H1 (cell line): ENCODE measurements around the gene NADK2. TPM values are rescaled to one million over a fixed set of nuclear protein-coding genes. Genes with fewer than 3 reads are reported as not detected.
A peak's percentile ranks its signal among the peaks of the same experiment; 100 is the strongest.

Experiments
- CTCF ChIA-PET: fragments of 300-600 bp; sonication (Branson Sonifier 250); formaldehyde crosslinking; loops from one replicate; lab custom pipeline; 2021; ENCODE audit not compliant: partially characterized antibody; lab: Charles Lee
- POLR2A ChIA-PET: fragments of 300-600 bp; sonication (Branson Sonifier 250); formaldehyde crosslinking; loops from one replicate; lab custom pipeline; 2021; ENCODE audit warnings: inconsistent platforms; ENCODE audit not compliant: partially characterized antibody; lab: Charles Lee
- DNase-seq, 2 experiments: peaks; one replicate each; pipeline versions ENCODE4 v3.0.0 to v3.0.0-alpha.2; 2010 to 2022; ENCODE audit warnings: low spot score in 2 of 2, low read depth in 1 of 2, mixed read lengths in 1 of 2
- FAIRE-seq: peaks from 2 replicates; lab custom pipeline; 2011; peaks lifted over from hg19 to GRCh38; lab: Jason Lieb, UNC
- H2AFZ ChIP-seq: 2 replicates; pipeline ENCODE4 v1.8.1; 2012; ENCODE audit warnings: low read length, inconsistent platforms
- H2AK5ac ChIP-seq: 2 replicates; pipeline ENCODE4 v1.6.1; 2013; ENCODE audit warnings: low read depth, low read length
- H2BK120ac ChIP-seq: replicated peaks from 2 replicates; pipeline ENCODE3; 2013; ENCODE audit warnings: low read depth, low read length, inconsistent platforms
- H2BK12ac ChIP-seq: 2 replicates; pipeline ENCODE4 v1.6.1; 2013; ENCODE audit warnings: low read depth, low read length
- H2BK15ac ChIP-seq: 2 replicates; pipeline ENCODE4 v1.6.1; 2013; ENCODE audit warnings: low read length
- H2BK20ac ChIP-seq: 2 replicates; pipeline ENCODE4 v1.6.1; 2013; ENCODE audit warnings: low read length
- H2BK5ac ChIP-seq: 2 replicates; pipeline ENCODE4 v1.6.1; 2013; ENCODE audit warnings: low read depth, low read length
- H3K14ac ChIP-seq: 2 replicates; pipeline ENCODE4 v1.6.1; 2013; ENCODE audit warnings: inconsistent platforms; ENCODE audit not compliant: insufficient read length
- H3K18ac ChIP-seq: 2 replicates; pipeline ENCODE4 v1.6.1; 2013; ENCODE audit warnings: low read length; ENCODE audit errors: extremely low read depth
- H3K23ac ChIP-seq: 2 replicates; pipeline ENCODE4 v1.6.1; 2013; ENCODE audit warnings: inconsistent platforms; ENCODE audit not compliant: insufficient read length
- H3K23me2 ChIP-seq: 2 replicates; pipeline ENCODE4 v1.6.1; 2013; ENCODE audit warnings: low read depth, low read length
- H3K27ac ChIP-seq: 2 replicates; pipeline ENCODE4 v1.6.1; 2011; ENCODE audit warnings: low read depth, low read length, inconsistent platforms
- H3K27me3 ChIP-seq, 4 experiments: replicated peaks in 1 of 4; 1 replicate in 1 of 4; 2 replicates in 3 of 4; pipeline versions ENCODE4 v1.6.1 to v1.8.1; 2011 to 2013; ENCODE audit warnings: low read length in 3 of 4, mild to moderate bottlenecking in 3 of 4, inconsistent platforms in 2 of 4, mixed read lengths in 2 of 4, moderate library complexity in 1 of 4; ENCODE audit not compliant: control insufficient read depth in 3 of 4, insufficient read depth in 3 of 4; ENCODE audit errors: extremely low read depth in 1 of 4
- H3K36me3 ChIP-seq, 4 experiments: 2 replicates each; pipeline versions ENCODE4 v1.6.1 to v1.8.1; 2011 to 2013; ENCODE audit warnings: mild to moderate bottlenecking in 4 of 4, low read length in 3 of 4, moderate library complexity in 2 of 4, control low read depth in 1 of 4, inconsistent platforms in 1 of 4; ENCODE audit not compliant: insufficient read depth in 4 of 4, control insufficient read depth in 2 of 4
- H3K4ac ChIP-seq: replicated peaks from 2 replicates; pipeline ENCODE3; 2013; ENCODE audit warnings: low read length, low read depth, mixed read lengths, inconsistent platforms; ENCODE audit not compliant: insufficient read length
- H3K4me1 ChIP-seq, 4 experiments: replicated peaks in 1 of 4; 1 replicate in 1 of 4; 2 replicates in 3 of 4; pipeline versions ENCODE4 v1.6.1 to v1.8.1; 2011 to 2013; ENCODE audit warnings: low read length in 3 of 4, inconsistent platforms in 2 of 4, mixed read lengths in 1 of 4; ENCODE audit not compliant: insufficient read depth in 4 of 4, control insufficient read depth in 3 of 4
- H3K4me2 ChIP-seq, 2 experiments: 2 replicates each; pipeline versions ENCODE4 v1.6.1 to v1.8.1; 2011 to 2013; ENCODE audit warnings: low read depth in 2 of 2, low read length in 2 of 2, control low read depth in 1 of 2, inconsistent platforms in 1 of 2, mild to moderate bottlenecking in 1 of 2; ENCODE audit not compliant: insufficient read depth in 1 of 2
- H3K4me3 ChIP-seq, 4 experiments: fragments of 200-600, 300-600 bp in 1 of 4; sonication (generic), shearing (Covaris generic), sonication (Bioruptor Twin) in 1 of 4; 2 replicates each; pipeline versions ENCODE4 v1.5.1 to v1.8.1; 2011 to 2016; ENCODE audit warnings: low read length in 4 of 4, low read depth in 3 of 4, control low read depth in 2 of 4, inconsistent platforms in 2 of 4, mild to moderate bottlenecking in 2 of 4, mixed read lengths in 1 of 4, moderate library complexity in 1 of 4; ENCODE audit not compliant: insufficient read depth in 2 of 4; ENCODE audit errors: extremely low read depth in 1 of 4
- H3K56ac ChIP-seq: replicated peaks from 2 replicates; pipeline ENCODE3; 2013; ENCODE audit warnings: low read depth, mild to moderate bottlenecking, mixed read lengths, low read length, inconsistent platforms; ENCODE audit not compliant: insufficient read length
- H3K79me1 ChIP-seq: 2 replicates; pipeline ENCODE4 v1.6.1; 2013; ENCODE audit warnings: low read depth, low read length, control low read depth
- H3K79me2 ChIP-seq, 2 experiments: 2 replicates each; pipeline versions ENCODE4 v1.6.1 to v1.8.1; 2012 to 2013; ENCODE audit warnings: low read length in 2 of 2, mild to moderate bottlenecking in 2 of 2, inconsistent platforms in 1 of 2; ENCODE audit not compliant: insufficient read depth in 2 of 2, control insufficient read depth in 1 of 2
- H3K9ac ChIP-seq, 4 experiments: replicated peaks in 1 of 4; 1 replicate in 1 of 4; 2 replicates in 3 of 4; pipeline versions ENCODE4 v1.6.1 to v1.8.1; 2011 to 2013; ENCODE audit warnings: low read depth in 3 of 4, low read length in 3 of 4, control low read depth in 2 of 4, mild to moderate bottlenecking in 2 of 4, moderate library complexity in 2 of 4, inconsistent platforms in 1 of 4; ENCODE audit errors: extremely low read depth in 1 of 4
- H3K9me3 ChIP-seq, 2 experiments: 2 replicates each; pipeline versions ENCODE4 v1.6.1 to v1.8.1; 2012 to 2013; ENCODE audit warnings: mild to moderate bottlenecking in 2 of 2, moderate library complexity in 2 of 2, control low read depth in 1 of 2, inconsistent platforms in 1 of 2, low read depth in 1 of 2, low read length in 1 of 2, mixed read lengths in 1 of 2; ENCODE audit not compliant: insufficient read depth in 2 of 2
- H4K20me1 ChIP-seq, 2 experiments: replicated peaks in 1 of 2; 2 replicates each; pipeline versions ENCODE3 to v1.8.1; 2011 to 2013; ENCODE audit warnings: inconsistent platforms in 2 of 2, low read length in 2 of 2, mild to moderate bottlenecking in 1 of 2; ENCODE audit not compliant: insufficient read depth in 2 of 2, control insufficient read depth in 1 of 2
- H4K5ac ChIP-seq: 2 replicates; pipeline ENCODE4 v1.6.1; 2013; ENCODE audit warnings: low read length, low read depth, mixed read lengths, inconsistent platforms; ENCODE audit not compliant: insufficient read length
- H4K8ac ChIP-seq: 2 replicates; pipeline ENCODE4 v1.8.0; 2013; ENCODE audit warnings: mild to moderate bottlenecking, moderate library complexity, low read length, inconsistent platforms; ENCODE audit not compliant: insufficient read depth; ENCODE audit errors: extremely low read depth
- H4K91ac ChIP-seq: replicated peaks from 2 replicates; pipeline ENCODE3; 2013; ENCODE audit warnings: low read length, mixed read lengths, inconsistent platforms; ENCODE audit not compliant: insufficient read length
- BACH1 ChIP-seq: IDR thresholded peaks from 2 replicates; pipeline ENCODE4 v1.6.1; 2012; ENCODE audit warnings: low read length, improper control_type of control experiment
- BRCA1 ChIP-seq: IDR thresholded peaks from 2 replicates; pipeline ENCODE4 v1.6.1; 2012; ENCODE audit warnings: low read depth, low read length, improper control_type of control experiment
- CREB1 ChIP-seq: IDR thresholded peaks from 2 replicates; pipeline ENCODE4 v1.6.1; 2012; ENCODE audit warnings: inconsistent platforms
- CTCF ChIP-seq, 3 experiments: IDR thresholded peaks; 1 replicate in 2 of 3; 2 replicates in 1 of 3; pipeline versions ENCODE4 v1.5.1 to v1.6.1; 2011; ENCODE audit warnings: low read length in 3 of 3, mild to moderate bottlenecking in 3 of 3, inconsistent platforms in 2 of 3, low read depth in 1 of 3, moderate library complexity in 1 of 3; ENCODE audit not compliant: insufficient read depth in 1 of 3; ENCODE audit errors: control extremely low read depth in 1 of 3
- POU5F1 ChIP-seq: IDR thresholded peaks from 2 replicates; pipeline ENCODE4 v1.6.1; 2011; ENCODE audit warnings: low read depth, mild to moderate bottlenecking, low read length, moderate library complexity
- RBBP5 ChIP-seq: IDR thresholded peaks from 2 replicates; pipeline ENCODE4 v1.7.1; 2012; ENCODE audit warnings: low read depth, mild to moderate bottlenecking, inconsistent platforms, low read length, moderate library complexity, borderline replicate concordance
- RXRA ChIP-seq: IDR thresholded peaks from 2 replicates; pipeline ENCODE4 v1.6.1; 2011; ENCODE audit warnings: low read depth, mild to moderate bottlenecking, low read length, moderate library complexity; ENCODE audit not compliant: insufficient read depth
- SIN3A ChIP-seq, 2 experiments: IDR thresholded peaks in 1 of 2; conservative IDR thresholded peaks in 1 of 2; 2 replicates each; pipeline ENCODE4 v1.6.1; 2011 to 2012; ENCODE audit warnings: low read length in 2 of 2, improper control_type of control experiment in 1 of 2, low read depth in 1 of 2, mild to moderate bottlenecking in 1 of 2
- SIRT6 ChIP-seq: IDR thresholded peaks from one replicate; pipeline ENCODE4 v1.7.1; 2012; ENCODE audit warnings: low read length, inconsistent platforms
- SIX5 ChIP-seq: IDR thresholded peaks from 2 replicates; pipeline ENCODE4 v1.6.1; 2011; ENCODE audit warnings: mild to moderate bottlenecking, low read depth, low read length
- SP2 ChIP-seq: IDR thresholded peaks from 2 replicates; pipeline ENCODE4 v1.6.1; 2012; ENCODE audit warnings: mild to moderate bottlenecking, low read length, inconsistent platforms
- TAF7 ChIP-seq: optimal IDR thresholded peaks from 2 replicates; pipeline ENCODE3; 2011; ENCODE audit warnings: low read depth, mild to moderate bottlenecking, inconsistent platforms, low read length, moderate library complexity, borderline replicate concordance
- WGBS, 2 experiments: shearing (Covaris generic) in 1 of 2; methylation state at CpG; one replicate each; pipeline versions ENCODE4 v1.1.6 to v1.1.7; 2013 to 2015; ENCODE audit warnings: low lambda C conversion rate in 2 of 2, mixed read lengths in 2 of 2, inconsistent platforms in 1 of 2, low coverage in 1 of 2, missing lambda C conversion rate in 1 of 2; ENCODE audit not compliant: insufficient replicate concordance in 2 of 2, insufficient coverage in 1 of 2, insufficient read length in 1 of 2; ENCODE audit errors: extremely low coverage in 1 of 2, missing lambda C conversion rate in 1 of 2; 5-methylcytosine and 5-hydroxymethylcytosine counted together
- polyA plus RNA-seq, 7 experiments: library from polyadenylated mRNA; depleted of rRNA in 3 of 7; stranded (reverse) in 5 of 7; unstranded in 2 of 7; fragments of >200 nt in 5 of 7; fragments of 200-250 nt in 2 of 7; gene quantifications; 1 replicate in 5 of 7; 2 replicates in 1 of 7; 4 replicates in 1 of 7; pipeline versions ENCODE4 v1.2.1 to v1.2.3, GENCODE V29; 2011 to 2013; ENCODE audit warnings: missing spikeins in 2 of 7, mixed read lengths in 2 of 7
- total RNA-seq: library from RNA; stranded (reverse); fragmentation: NEBNext Ultra II Directional; extraction: Animal tissue kit (Norgen Biotek cat#: 25700); gene quantifications from 2 replicates; pipeline ENCODE4 v1.2.1, GENCODE V29; 2021

Gene NADK2
- total and polyA plus RNA-seq, 2 of the 8 experiments (the other 6 are each of a cell fraction or from before 2014, with no cell fraction given), result 3.4 to 16.1 TPM

- peaks cover 12% of the 10 kb centered on the region; the same call in 1 of the 2 replicates for H3K23me2 ChIP-seq
- H2AFZ ChIP-seq, result no peak overlapping the region
- DNase-seq, result no peak
- no peak overlapping the region for H3K27ac ChIP-seq
- no peak overlapping the region for H3K9ac ChIP-seq
- H2BK15ac ChIP-seq, result no peak overlapping the region
- no peak overlapping the region for H2BK12ac ChIP-seq
- H2BK20ac ChIP-seq, result no peak overlapping the region
- no peaks in the 10 kb centered on the region for H4K20me1 ChIP-seq
- no peak overlapping the region for H4K5ac ChIP-seq
- H3K9me3 ChIP-seq, result no peaks in the 10 kb centered on the region
- no peak overlapping the region for H2BK120ac ChIP-seq
- ChIA-PET CTCF (interaction anchor here (0.6 to 6.1 kb wide), 5 partner anchors 12 to 241 kb away, joined by 3 to 44 read pairs (median 6); no protein-coding TSS in a partner anchor), POLR2A (interaction anchor here (0.9 to 1.9 kb wide), 5 partner anchors 13 to 86 kb away, joined by 3 to 10 read pairs (median 4); partner anchors contain the start of gene UGT3A2)
- peaks cover 0 to 43% (median 14%) of the 10 kb centered on the region in 4 experiments; a peak in 7 of 8 replicates for H3K36me3 ChIP-seq
- no peak overlapping the region for H4K8ac ChIP-seq
- H4K91ac ChIP-seq, result no peak overlapping the region
- no peak overlapping the region for H3K56ac ChIP-seq
- H3K4me2 ChIP-seq, result peak overlapping the region; percentile 76 to 96
- H3K79me2 ChIP-seq, result peaks cover 0 to 43% of the 10 kb centered on the region in 2 experiments; a peak in 3 of 4 replicates
- no peak for FAIRE-seq
- WGBS, 2 experiments, result 86% methylated on average over 7 of the region's 7 CpGs; no CpG with 5 or more reads in 1 of the 2 experiments
- H3K27me3 ChIP-seq, result no peaks in the 10 kb centered on the region
- H3K23ac ChIP-seq, result no peak overlapping the region
- peaks cover 0 to 5% (median 2%) of the 10 kb centered on the region in 4 experiments; a peak in 3 of 7 replicates for H3K4me1 ChIP-seq
- H3K4ac ChIP-seq, result no peak overlapping the region
- H3K79me1 ChIP-seq, result no peaks in the 10 kb centered on the region
- H3K18ac ChIP-seq, result no peak overlapping the region
- H3K4me3 ChIP-seq, result peak overlapping the region in 2 of 4 experiments; percentile 85; a peak in 6 of 8 replicates
- no peak overlapping the region for H2AK5ac ChIP-seq
- no peak overlapping the region for H3K14ac ChIP-seq
- no peak overlapping the region for H2BK5ac ChIP-seq
- TF ChIP-seq SIX5, result no peak
- no peak for TF ChIP-seq SIRT6
- TF ChIP-seq RXRA, result no peak
- no peak for TF ChIP-seq CREB1
- TF ChIP-seq BACH1, result no peak
- no peak for TF ChIP-seq SIN3A (conservative IDR thresholded peaks at IDR 0.05 in 1 of 2, IDR thresholded peaks at IDR 0.05 in 1 of 2; ENCODE audit: low read depth in 1 of 2, low read length in 2 of 2)
- TF ChIP-seq RBBP5, result no peak
- no peak for TF ChIP-seq SP2
- no peak for TF ChIP-seq CTCF (IDR thresholded peaks at IDR 0.05; ENCODE audit: control extremely low read depth in 1 of 3, insufficient read depth in 1 of 3, low read depth in 1 of 3, low read length in 3 of 3)
- TF ChIP-seq BRCA1, result no peak
- TF ChIP-seq TAF7, result no peak
- TF ChIP-seq POU5F1, result no peak
These were observed 88.4 kb downstream of the NADK2 start for GRCh38 chr5:36153298-36153677.
